GM21367 (cell line): ENCODE measurements around the gene F2R.
"Not testable (repeated sequence)": the region's sequence is repeated elsewhere in the genome, so short reads cannot be mapped to it uniquely, and the experiment has no call there.

ENCODE experiments used
- ATAC-seq: cut with Tn5 transposase; IDR thresholded peaks from one replicate; pipeline ENCODE4 v1.9.1; 2021; ENCODE audit not compliant: unreplicated experiment

F2R gene

DNA sequence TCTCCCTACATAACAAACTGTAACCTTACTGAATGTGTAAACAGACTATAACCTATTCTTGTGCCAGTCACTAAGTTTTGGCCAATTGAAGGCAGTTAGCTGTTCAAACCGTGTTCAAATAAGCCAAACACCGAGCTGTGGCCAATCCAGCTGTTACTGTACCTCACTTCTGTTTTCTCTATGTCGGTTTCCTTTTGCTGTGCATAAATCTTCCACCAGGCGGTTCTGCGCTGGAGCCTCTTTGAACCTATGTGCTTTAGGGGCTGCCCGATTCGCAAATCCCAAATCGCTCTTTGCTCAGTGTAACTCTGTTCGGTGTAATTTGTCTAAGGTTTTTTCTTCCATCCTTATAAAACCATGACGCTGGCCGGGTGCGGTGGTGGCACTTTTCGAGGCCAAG is 31.8 kb downstream of the F2R start:
- ATAC-seq, result no peak

DNA sequence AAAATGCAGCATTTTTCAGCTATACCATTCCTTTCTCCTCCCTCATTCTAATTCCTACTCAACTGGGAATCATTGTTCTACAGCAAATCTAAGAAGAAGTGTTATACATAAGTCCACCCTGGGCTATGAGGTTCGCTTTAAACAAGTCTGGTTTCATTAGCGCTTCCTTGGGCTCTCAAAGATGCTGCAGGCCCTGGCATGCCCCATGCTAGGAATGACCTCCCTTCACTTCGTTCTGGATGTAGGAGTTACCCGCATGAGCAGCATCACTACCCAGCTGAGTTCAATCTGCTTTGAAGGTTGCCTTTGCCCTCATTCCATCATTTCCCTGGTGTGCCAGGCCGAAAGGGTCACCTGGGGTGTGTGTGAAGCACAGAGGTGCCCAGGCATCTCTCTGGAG is 35.4 kb downstream of the F2R start:
- no peak for ATAC-seq

DNA sequence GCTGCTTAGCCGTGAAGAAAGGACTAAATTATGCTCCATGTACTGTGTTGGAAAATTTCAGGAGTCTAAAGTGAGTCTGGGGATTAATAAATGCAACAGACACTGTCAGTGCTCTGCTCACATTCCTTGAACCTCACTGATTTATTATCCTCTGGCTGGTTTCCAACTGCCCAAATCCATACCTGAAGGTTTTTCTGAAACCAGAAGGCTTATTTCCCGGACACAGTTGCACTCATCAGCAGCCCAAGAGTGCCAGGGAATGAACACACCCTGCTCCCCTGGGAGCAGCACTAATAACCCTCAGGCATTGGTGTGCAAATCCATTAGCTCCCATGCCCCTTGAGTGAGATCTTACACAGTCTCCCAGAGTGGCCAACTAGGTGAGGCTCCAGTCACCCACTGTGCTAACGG is 38.7 kb downstream of the F2R start:
- no peak for ATAC-seq

DNA sequence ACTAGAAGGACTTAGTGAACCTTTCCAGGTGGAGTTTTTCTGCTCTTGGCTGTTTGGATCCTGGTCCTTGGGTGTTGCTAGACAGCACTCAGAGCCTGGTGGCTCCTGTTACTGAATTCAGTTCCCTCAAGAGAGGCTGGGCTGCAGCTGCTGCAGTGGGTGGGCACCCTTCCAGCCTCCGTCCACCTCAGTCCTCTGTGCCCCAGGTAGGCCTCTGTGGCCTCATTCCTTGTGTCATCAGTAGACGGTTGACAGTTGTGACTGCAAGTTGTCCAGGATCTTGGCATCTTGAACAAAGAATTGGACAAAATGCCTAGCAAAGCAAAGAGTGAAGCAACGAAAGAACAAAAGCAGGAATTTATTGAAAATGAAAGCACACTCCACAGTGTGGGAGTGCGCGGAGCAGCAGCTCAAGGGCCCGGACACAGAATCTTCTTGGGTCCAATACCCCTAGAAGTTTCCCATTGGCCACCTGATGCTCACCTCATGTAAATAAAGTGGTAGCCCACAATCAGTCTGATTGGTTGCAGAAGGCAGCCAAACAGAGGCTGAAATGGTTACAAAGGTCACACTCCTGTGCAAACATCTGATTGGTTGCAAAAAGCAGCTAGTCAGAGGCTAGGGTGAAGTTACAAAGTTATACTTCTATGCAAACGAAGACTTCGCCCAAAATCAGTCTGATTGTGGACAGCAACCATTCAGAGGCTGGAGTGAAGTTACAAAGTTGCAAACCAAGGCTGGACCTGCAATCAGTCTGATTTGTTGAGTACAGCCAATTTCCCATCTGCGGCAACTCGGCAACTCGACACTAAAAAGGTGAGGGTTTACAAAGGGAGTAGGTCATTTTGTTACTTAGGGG is 40.1 kb downstream of the F2R start:
- no peak for ATAC-seq

DNA sequence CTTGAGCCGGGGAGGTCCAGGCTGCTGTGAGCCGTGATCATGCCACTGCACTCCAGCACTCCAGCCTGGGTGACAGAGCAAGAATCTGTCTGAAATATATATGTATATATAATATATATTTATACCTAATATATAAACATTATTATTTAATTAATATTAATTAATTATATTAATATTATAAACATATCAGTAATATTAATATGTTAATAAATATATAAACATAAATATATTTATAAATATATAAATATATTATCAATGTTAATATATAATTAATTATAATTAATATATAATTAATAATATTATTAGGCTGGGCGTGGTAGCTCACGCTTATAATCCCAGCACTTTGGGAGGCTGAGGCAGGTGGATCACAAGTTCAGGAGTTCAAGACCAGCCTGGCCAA is 41.1 kb downstream of the F2R start:
- no peak for ATAC-seq

DNA sequence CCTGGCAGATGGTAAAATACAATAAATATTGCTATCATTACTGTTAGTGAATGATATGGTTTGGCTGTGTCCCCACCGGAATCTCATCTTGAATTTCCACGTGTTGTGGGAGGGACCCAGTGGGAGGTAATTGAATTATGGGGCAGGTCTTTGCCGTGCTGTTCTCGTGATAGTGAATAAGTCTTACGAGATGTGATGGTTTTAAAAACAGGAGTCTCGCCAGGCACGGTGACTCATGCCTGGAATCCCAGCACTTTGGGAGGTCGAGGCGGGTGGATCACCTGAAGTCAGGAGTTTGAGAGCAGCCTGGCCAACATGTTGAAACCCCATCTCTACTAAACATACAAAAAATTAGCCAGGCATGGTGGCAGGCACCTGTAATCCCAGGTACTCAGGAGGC is 45.2 kb downstream of the F2R start:
- ATAC-seq, result not testable (repeated sequence)

DNA sequence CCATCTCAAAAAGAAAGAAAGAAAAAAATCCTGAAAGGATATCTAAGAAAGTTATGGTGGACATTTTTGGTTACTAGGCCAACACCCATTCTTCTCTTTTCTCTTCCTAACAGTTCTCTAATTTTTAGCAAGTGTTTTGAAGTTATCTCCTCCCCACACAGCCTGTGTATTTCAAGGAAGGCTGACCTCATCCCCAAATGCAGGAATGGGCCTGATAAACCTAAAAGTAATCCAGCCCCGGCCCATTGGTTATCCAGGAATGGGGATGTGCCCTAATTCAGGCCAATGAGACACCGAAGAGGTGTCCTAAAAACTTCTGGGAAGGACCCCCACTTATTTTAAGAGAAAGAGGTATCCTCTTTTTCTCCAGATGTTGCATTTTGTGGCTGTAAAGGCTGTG is 46.6 kb downstream of the F2R start:
- no peak for ATAC-seq

DNA sequence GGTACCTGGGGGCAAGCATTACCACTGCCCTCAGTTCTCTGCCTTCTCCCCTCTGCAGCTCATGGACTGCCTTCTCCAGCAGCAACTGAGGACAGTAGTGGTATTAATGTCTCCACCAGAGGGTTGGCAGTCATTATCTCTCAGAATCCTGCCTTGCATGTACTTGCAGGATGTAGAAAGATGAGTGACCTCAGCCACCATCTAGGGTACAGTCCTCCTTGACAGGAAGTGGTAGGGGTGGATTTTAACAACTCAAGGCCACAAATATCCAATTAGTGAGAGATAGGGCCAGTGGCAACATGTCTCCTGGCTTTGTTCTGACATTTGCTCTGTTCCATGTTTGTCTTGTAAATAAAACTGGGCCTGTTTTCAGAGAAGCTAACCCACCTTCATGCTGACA is 47.2 kb downstream of the F2R start:
- no peak for ATAC-seq

DNA sequence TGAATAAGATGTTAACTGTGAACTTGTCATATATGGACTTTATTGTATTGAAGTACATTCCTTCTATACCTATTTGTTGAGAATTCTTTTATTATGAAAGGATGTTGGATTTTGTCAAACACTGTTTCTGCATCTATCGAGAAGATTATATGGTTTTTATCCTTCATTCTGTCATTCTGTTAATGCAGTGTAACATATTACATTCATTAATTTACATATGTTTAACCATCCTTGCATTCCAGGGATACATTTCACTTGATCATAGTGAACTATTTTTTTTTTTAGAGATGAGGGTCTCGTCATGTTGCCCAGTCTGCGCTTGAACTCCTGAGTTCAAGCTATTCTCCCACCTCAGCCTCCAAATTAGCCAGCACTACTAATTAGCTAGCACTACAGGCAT is 48.4 kb downstream of the F2R start:
- ATAC-seq, result no peak

DNA sequence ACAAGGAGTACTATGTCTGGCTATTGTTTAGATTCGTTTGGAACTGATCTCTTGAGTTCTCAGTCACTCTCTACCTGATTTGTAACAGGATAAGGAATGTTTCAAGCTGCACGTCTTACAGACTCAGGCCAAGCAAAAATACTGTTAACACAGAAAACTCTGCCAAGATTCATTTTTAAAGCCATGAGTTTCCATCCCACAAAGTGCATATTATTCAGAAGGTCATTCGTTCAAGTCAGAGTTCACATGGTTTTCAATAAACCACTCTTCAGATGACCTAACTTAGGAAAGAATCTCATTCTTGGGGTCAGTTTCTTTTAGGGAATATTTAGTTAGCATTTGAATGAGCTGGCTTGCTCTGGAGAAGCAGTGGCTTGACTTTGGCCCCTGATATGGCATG is 49.3 kb downstream of the F2R start:
- ATAC-seq, result no peak

DNA sequence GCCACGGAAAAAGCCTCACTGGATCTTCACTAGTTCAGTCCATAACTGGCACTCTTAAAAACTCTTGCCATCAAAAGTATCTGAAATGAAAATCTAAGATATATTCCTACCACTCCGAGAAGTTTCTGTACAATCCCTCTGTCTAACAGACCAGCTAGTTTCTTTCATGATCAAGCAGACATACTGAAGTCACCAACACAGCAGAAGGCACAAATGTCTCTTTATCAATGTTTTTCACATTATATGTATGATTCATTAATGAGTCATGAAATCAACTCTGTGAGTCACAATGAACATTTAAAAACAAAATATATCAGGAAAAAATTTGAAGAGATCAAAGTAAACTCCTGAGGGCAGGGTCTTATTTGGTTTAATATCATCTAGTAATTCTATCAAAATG is 50.8 kb downstream of the F2R start:
- ATAC-seq, result no peak

DNA sequence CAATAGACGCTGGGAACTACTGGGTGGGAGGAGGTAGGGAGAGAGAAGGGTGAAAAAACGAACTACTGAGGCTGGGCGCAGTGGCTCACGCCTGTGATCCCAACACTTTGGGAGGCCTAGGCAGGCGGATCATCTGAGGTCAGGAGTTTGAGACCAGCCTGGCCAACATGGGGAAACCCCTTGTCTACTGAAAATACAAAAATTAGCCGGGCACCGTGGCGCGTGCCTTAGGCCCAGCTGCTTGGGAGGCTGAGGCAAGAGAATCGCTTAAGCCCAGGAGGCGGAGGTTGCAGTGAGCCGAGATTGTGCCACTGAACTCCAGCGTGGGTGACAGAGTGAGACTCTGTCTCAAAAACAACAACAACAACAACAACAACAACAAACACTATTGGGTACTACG is 55.1 kb downstream of the F2R start:
- not testable (repeated sequence) for ATAC-seq

DNA sequence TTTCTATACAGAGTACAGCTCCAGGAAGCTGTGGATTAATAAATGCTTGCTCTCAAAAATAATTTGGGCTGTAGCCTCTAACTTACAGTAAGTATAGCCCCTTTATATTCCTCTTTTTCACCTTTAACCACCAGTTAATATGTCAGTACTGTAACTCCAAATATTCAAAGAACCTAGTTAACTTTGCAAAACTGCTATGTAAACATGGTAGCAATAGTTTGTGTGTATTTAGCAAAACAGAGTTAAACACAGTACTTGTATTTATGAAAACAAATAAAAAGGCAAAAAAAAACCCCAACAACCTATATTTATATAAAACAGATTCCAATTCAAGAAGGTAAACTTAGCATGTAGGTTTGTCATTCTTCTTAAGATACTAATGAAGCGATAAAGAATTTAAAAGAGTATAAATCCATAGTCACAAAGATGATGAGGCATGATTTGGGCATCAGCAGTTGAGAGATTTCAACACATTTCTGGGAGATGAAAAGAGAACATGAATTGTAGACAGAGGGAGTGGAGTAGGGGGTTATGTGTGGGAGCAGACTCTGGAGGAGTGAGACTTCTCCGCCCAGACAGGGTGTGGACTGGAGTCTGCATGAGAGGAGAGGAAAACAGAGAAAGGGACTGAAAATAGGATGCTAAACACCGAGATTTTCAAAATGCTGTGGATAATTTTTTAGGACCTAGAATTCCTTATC is 55.9 kb downstream of the F2R start:
- ATAC-seq, result no peak

DNA sequence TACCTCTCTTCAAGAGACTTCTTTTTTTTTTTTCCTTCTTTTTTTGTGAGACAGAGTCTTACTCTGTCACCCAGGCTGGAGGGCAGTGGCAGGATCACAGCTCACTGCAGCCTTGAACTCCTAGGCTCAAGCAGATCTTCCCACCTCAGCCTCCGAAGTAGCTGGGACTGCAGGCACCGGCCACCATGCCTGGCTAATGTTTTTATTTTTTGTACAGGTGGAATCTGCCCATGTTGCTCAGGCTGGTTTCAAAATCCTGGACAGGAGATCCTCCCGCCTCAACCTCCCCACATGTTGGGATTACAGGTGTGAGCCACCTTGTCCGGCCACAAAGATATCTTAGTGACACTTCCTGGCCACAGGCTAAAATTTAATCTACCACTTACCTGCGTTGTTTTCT is 60.0 kb downstream of the F2R start:
- no peak for ATAC-seq

DNA sequence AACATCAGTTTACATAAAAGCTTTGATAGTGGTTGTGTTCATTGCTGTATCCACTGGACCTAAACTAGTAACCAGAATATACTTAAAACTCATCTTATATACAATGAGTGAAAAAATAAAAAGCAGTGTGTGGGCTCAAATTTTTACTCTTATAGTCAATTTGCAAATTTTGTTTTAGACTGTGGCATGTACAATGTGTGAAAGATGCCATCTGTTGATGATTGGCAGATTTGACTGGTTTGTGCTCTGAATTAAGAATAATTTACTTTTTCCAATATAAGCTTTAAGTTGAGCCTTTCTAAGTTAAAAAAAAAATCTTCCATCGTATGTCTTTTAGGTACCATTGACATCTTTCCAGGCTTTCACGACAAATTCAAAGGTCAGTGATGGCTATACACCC is 60.5 kb downstream of the F2R start:
- ATAC-seq, result no peak

DNA sequence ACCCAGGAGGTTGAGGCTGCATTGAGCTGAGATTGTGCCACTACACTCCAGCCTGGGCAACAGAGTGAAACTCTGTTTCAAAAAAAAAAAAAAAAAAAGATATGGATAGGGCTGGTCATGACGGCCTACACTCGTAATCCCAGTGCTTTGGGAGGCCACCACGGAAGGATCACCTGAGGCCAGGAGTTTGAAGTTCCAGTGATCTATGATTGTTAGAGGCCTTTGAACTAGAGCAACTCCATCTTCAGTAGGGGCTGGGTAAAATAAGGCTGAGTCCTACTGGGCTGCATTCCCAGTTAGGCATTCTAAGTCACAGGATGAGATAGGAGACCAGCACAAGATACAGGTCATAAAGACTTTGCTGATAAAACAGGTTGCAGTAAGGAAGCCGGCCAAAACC is 64.7 kb downstream of the F2R start:
- ATAC-seq, result not testable (repeated sequence)

DNA sequence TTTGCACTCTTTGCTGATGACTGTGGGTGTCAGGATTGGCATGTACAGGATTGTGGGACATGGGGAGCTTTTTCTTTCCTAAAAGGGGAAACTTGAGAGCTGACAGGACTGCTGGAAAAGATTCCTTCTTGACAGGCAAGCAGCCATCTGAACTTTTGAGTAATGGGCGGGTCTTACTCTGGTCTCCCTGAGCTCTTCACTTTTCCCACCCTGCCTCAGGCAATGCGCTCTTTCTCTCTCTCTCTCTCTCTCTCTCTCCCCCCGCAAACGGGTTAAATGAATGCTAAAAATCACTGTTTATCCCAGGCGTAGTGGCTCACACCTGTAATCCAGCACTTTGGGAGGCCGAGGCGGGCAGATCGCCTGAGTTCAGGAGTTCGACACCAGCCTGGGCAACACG is 65.8 kb downstream of the F2R start:
- ATAC-seq, result no peak

DNA sequence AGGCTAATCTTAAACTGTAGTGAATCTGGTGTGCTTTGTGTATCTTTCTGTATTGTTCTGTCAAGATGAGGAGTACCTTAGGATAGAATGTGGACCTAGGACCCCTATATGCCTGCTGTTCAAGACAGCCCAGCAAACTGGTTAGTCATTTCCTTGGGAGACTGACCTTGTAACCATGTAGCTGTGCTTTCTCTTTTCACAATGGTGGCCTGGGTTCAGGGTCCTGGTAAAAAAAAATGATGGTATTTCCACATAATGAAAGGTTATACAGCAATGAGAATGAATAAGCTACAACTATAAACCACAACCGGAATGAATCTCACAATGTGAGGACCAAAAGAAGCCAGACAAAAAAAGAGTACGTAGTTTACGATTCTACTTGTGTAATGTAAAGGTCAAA is 66.5 kb downstream of the F2R start:
- ATAC-seq, result no peak
